Measurements from ENCODE around the gene TSPAN8.

DNA sequence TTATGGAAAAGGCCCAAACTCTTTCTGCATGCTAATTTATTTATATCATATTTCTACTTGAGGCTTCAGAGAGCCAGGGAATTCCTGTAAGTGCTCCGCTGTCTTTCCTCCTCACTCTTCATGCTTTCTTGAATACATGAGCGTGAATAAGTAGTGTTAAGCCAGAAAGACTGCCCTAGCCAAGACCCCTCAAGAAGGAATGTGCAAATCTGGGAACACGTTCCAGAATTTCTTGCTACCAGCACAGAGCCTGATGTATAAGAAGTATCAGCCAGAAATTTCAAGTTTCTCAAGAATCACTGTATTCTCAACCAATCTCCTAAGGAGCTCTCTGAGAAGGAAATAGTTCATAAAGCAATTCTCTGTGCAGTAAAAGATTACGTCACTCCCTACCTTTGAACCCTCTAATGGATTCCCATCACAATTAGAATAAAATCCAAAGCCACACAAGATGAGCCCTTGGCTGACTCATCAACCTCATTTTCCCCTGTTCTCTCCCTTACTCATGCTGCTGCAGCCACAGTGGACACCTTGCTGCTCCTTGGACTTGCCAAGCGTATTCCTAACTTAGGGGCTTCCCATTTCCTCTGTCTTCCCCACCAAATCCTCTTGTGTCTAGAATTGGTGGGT is 6.9 kb upstream of the TSPAN8 start:
- TF ChIP-seq, protein P1, sequence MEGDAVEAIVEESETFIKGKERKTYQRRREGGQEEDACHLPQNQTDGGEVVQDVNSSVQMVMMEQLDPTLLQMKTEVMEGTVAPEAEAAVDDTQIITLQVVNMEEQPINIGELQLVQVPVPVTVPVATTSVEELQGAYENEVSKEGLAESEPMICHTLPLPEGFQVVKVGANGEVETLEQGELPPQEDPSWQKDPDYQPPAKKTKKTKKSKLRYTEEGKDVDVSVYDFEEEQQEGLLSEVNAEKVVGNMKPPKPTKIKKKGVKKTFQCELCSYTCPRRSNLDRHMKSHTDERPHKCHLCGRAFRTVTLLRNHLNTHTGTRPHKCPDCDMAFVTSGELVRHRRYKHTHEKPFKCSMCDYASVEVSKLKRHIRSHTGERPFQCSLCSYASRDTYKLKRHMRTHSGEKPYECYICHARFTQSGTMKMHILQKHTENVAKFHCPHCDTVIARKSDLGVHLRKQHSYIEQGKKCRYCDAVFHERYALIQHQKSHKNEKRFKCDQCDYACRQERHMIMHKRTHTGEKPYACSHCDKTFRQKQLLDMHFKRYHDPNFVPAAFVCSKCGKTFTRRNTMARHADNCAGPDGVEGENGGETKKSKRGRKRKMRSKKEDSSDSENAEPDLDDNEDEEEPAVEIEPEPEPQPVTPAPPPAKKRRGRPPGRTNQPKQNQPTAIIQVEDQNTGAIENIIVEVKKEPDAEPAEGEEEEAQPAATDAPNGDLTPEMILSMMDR (IDR thresholded peaks at IDR 0.05) = no peak
- no peak for TF ChIP-seq POLR2A (IDR thresholded peaks at IDR 0.05)

Data from lower leg skin (tissue), 3 donors.